ENCODE results near the gene TBCE. TPM values are rescaled to one million over a fixed set of nuclear protein-coding genes. Genes with fewer than 3 reads are reported as not detected.

The TBCE gene
- total RNA-seq, 2 donors from 2014 or later = 15.4 to 18.0 TPM

DNA sequence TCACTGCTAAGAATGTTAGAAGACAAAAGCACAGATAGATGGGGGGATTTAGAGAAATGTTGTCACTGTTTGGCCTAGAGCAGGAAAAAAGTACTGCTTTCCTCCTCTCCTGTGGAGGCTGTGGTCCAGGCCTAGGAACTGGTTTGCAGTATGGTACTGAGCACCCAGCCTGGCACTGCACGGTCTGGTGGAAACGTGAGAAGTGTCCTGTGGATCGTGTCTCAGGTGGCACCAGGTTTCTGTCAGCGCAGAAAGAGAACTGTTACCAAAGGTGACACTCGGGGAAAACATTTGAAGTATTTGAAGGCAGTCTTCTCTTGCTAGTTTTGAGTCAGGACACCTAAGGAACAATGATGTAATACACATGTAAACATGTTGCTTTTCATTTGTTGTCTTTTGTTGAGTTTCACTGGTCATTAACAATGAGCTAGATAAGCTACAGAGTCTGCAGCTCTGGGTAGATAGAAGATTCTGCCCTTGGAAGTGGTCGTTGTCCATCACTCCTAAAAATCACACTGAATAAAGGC lies 74.0 kb downstream of the TBCE start:
- H3K27me3 ChIP-seq = no peaks in the 10 kb centered on the region
- no peak overlapping the region for H3K27ac ChIP-seq
- H3K9me3 ChIP-seq = no peaks in the 10 kb centered on the region
- TF ChIP-seq, protein P1, sequence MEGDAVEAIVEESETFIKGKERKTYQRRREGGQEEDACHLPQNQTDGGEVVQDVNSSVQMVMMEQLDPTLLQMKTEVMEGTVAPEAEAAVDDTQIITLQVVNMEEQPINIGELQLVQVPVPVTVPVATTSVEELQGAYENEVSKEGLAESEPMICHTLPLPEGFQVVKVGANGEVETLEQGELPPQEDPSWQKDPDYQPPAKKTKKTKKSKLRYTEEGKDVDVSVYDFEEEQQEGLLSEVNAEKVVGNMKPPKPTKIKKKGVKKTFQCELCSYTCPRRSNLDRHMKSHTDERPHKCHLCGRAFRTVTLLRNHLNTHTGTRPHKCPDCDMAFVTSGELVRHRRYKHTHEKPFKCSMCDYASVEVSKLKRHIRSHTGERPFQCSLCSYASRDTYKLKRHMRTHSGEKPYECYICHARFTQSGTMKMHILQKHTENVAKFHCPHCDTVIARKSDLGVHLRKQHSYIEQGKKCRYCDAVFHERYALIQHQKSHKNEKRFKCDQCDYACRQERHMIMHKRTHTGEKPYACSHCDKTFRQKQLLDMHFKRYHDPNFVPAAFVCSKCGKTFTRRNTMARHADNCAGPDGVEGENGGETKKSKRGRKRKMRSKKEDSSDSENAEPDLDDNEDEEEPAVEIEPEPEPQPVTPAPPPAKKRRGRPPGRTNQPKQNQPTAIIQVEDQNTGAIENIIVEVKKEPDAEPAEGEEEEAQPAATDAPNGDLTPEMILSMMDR (IDR thresholded peaks at IDR 0.05) = no peak
- peaks cover 97% of the 10 kb centered on the region for H3K36me3 ChIP-seq
- H3K4me3 ChIP-seq = no peak overlapping the region
- no peak for DNase-seq (ENCODE audit: low spot score)
- no peaks in the 10 kb centered on the region for H3K4me1 ChIP-seq

DNA sequence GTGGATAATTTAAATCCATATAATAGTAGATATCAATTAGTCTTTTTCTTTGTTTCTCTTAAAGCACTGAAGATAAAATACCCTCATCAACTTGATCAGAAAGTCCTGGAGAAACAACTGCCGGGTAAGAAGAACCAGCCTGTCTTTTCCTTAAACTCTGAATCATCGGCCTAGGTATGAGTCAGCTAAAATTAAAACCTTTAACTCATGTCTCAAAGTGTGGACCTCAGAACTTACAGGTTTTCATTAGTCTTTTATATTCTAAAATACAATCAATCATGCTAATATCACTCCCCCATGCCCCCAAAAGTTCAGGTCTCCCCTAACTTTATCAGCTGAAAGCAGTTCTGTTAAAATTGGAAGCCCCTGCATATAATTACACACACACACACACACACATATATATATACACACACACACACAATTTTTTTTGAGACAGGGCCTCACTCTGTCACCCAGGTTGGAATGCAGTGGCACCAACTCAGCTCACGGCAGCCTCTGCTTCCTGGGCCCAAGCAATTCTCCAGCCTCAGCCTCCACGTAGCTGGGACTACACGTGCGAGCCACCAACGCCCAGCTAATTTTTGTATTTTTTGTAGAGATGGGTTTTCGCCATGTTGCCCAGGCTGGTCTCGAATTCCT lies 75.7 kb downstream of the TBCE start:
- Histone ChIP-seq H3K9me3 (no peaks in the 10 kb centered on the region), H3K36me3 (peaks cover 94% of the 10 kb centered on the region), H3K27me3 (no peaks in the 10 kb centered on the region), H3K4me3 (no peak overlapping the region), H3K4me1 (no peaks in the 10 kb centered on the region), H3K27ac (no peak overlapping the region)
- no peak for DNase-seq (ENCODE audit: low spot score)
- TF ChIP-seq, protein P1 (IDR thresholded peaks at IDR 0.05) = no peak

DNA sequence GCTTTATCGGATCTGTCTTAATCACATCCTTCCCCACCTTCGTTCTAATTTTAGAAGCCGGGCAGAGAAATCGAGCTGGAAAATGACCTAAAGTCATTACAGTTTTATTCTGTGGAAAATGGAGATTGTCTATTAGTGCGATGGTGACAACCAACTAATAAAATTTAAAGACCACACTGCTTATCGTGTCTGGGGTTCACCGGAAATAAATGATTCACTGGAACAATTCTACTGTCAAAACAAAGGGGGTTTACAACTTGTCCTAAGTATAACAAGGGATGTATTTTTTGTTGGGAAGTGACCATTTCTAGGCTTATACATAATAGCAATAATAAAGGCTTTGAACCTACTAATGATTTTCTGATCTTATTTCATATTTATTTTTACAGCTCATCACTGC lies 81.4 kb downstream of the TBCE start:
- Histone ChIP-seq H3K27ac (no peak overlapping the region), H3K36me3 (peaks cover 87% of the 10 kb centered on the region), H3K27me3 (no peaks in the 10 kb centered on the region), H3K4me1 (peaks cover 0 to 7% of the 10 kb centered on the region in 2 donors), H3K9me3 (no peaks in the 10 kb centered on the region), H3K4me3 (no peak overlapping the region)
- TF ChIP-seq, protein P1 (IDR thresholded peaks at IDR 0.05) = no peak
- DNase-seq (ENCODE audit: low spot score) = no peak

DNA sequence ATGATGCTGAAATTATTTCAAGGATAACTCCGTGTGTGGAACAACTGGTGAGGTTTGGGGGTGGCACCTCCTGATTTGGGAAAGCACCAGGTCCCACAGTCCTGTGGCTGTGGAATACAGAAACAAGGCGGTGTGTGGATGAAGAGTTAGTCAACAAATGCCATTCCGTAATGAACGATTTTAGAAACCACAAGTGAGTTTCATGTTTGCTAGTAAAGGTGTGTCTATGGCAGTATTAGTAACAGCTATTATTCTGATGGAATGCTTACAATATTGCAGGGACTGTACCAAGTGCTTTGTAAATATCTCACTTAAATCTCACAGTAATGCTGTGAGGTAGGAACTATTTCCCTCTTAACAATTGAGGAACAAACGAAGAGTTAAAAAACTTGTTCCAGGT lies 83.2 kb downstream of the TBCE start:
- H3K4me3 ChIP-seq = no peak overlapping the region
- peaks cover 0 to 7% of the 10 kb centered on the region in 2 donors for H3K4me1 ChIP-seq
- no peak overlapping the region for H3K27ac ChIP-seq
- no peaks in the 10 kb centered on the region for H3K9me3 ChIP-seq
- H3K27me3 ChIP-seq = no peaks in the 10 kb centered on the region
- no peak for DNase-seq (ENCODE audit: low spot score)
- H3K36me3 ChIP-seq = peaks cover 88% of the 10 kb centered on the region
- TF ChIP-seq, protein P1 (IDR thresholded peaks at IDR 0.05) = no peak

DNA sequence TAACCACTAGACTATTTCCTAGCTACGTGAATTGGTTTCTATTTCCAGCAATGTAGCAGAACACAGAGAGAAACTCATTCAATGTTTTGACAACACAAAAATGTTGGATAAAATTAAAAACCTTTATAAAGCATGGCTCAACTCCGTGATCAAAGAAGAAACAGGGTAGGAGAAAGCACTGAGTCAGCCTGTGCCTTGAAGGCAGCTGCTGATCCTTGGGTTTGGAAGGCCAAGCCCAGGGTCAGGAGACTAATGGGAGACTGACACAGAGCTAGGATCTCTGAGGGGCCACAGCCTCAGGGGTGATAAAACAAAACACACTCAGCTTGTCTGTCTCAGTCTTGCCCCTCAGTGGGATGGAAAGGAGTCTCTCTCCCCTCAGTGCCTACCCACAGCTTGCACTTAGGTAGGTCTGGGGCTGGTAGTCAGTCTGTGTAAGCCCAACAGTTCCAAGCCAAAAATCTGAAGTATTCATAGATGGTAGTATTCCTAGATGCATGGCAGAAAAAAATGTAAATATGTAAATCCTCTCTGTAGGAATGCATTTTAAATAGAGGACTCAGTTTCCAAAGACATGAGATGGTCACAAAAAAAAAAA lies 83.8 kb downstream of the TBCE start:
- peaks cover 85% of the 10 kb centered on the region for H3K36me3 ChIP-seq
- TF ChIP-seq, protein P1 (IDR thresholded peaks at IDR 0.05) = no peak
- no peak for DNase-seq (ENCODE audit: low spot score)

More for the DNA sequence above, 83.8 kb downstream of the TBCE start:
- peaks cover 0 to 7% of the 10 kb centered on the region in 2 donors for H3K4me1 ChIP-seq
- no peak overlapping the region for H3K4me3 ChIP-seq
- H3K27ac ChIP-seq = no peak overlapping the region
- H3K27me3 ChIP-seq = no peaks in the 10 kb centered on the region
- H3K9me3 ChIP-seq = no peaks in the 10 kb centered on the region
